Neural cell (in vitro differentiated cells): ENCODE data around the gene GPR17.

Source experiments
- CTCF ChIP-seq: fragments of 450-650 bp; IDR thresholded peaks from 2 replicates; pipeline ENCODE4 v1.5.1; 2014; ENCODE audit warnings: antibody characterized with exemption, mild to moderate bottlenecking, moderate library complexity; ENCODE audit not compliant: poor library complexity, severe bottlenecking
- EP300 ChIP-seq: fragments of 450-650 bp; conservative IDR thresholded peaks from 2 replicates; pipeline ENCODE4 v1.6.1; 2014; ENCODE audit warnings: antibody characterized with exemption, mild to moderate bottlenecking, moderate library complexity; ENCODE audit not compliant: poor library complexity, severe bottlenecking
- EZH2 ChIP-seq: fragments of 200-600, 300-800 bp; shearing (Covaris generic), sonication (generic); IDR thresholded peaks from 2 replicates; pipeline ENCODE4 v1.6.1; 2014; ENCODE audit warnings: antibody characterized with exemption, low read length, borderline replicate concordance, mild to moderate bottlenecking; ENCODE audit not compliant: insufficient read depth, poor library complexity, severe bottlenecking
- MXI1 ChIP-seq: fragments of 450-650 bp; conservative IDR thresholded peaks from 2 replicates; pipeline ENCODE4 v1.6.1; 2014; ENCODE audit warnings: antibody characterized with exemption, mild to moderate bottlenecking; ENCODE audit not compliant: poor library complexity, severe bottlenecking
- POLR2AphosphoS5 ChIP-seq: IDR thresholded peaks from 2 replicates; pipeline ENCODE4 v1.6.1; 2012
- RAD21 ChIP-seq: fragments of 450-650 bp; conservative IDR thresholded peaks from 2 replicates; pipeline ENCODE4 v1.6.1; 2014; ENCODE audit warnings: antibody characterized with exemption, mild to moderate bottlenecking, moderate library complexity
- REST ChIP-seq: IDR thresholded peaks from 2 replicates; pipeline ENCODE4 v1.6.1; 2012; ENCODE audit warnings: borderline replicate concordance
- TAF1 ChIP-seq: IDR thresholded peaks from 2 replicates; pipeline ENCODE4 v1.6.1; 2012; ENCODE audit warnings: low read depth

- no peak for TF ChIP-seq TAF1
- no peak for TF ChIP-seq CTCF
- no peak for TF ChIP-seq EZH2
- TF ChIP-seq POLR2AphosphoS5, result no peak
- no peak for TF ChIP-seq RAD21
- no peak for TF ChIP-seq MXI1
- no peak for TF ChIP-seq REST
- no peak for TF ChIP-seq EP300
Measured at GRCh38 chr2:127642706-127643438, 3.1 kb upstream of the GPR17 start.
